GM12892 (cell line): ENCODE results near the gene LYRM4.

Source experiments
- POLR2AphosphoS5 ChIP-seq: IDR thresholded peaks from 2 replicates; pipeline ENCODE4 v1.6.1; 2011; ENCODE audit warnings: low read depth, low read length, control low read depth
- TAF1 ChIP-seq: IDR thresholded peaks from 2 replicates; pipeline ENCODE4 v1.6.1; 2011; ENCODE audit warnings: low read depth, mild to moderate bottlenecking, control low read depth, low read length, borderline replicate concordance

DNA sequence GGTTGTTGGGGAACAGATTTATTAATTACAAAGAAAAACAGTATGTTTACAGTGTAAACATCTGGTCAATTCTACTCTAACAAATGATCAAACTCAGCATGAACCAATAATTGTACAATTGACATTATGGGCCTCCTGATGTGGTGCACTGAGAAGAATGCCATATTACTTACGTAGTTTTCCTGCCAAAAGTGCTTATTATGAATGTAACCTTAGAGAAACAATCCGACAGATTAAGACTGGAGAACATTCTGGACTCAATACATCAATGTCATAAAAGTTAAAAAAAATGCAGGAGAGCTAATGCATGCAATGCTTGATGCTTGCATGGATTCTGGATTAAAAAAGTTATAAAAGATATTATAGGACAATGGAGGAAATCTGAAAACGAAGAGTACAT lies 69.0 kb downstream of the LYRM4 start:
- no peak for TF ChIP-seq POLR2AphosphoS5
- TF ChIP-seq TAF1: no peak
